WI38 (cell line): ENCODE results near the gene PROM1.

Source experiments
- H3K4me3 ChIP-seq: 2 replicates; pipeline ENCODE4 v1.5.1; 2011; ENCODE audit warnings: low read depth, mild to moderate bottlenecking, control low read depth, low read length
- TF ChIP-seq, protein P1 (sequence below): IDR thresholded peaks from 2 replicates; pipeline ENCODE4 v1.5.1; 2012; ENCODE audit warnings: low read depth, mild to moderate bottlenecking, control low read depth, low read length

The PROM1 gene

GRCh38 chr4:16117164-16117563 lies 33.3 kb upstream of the PROM1 start:
- TF ChIP-seq, protein P1, sequence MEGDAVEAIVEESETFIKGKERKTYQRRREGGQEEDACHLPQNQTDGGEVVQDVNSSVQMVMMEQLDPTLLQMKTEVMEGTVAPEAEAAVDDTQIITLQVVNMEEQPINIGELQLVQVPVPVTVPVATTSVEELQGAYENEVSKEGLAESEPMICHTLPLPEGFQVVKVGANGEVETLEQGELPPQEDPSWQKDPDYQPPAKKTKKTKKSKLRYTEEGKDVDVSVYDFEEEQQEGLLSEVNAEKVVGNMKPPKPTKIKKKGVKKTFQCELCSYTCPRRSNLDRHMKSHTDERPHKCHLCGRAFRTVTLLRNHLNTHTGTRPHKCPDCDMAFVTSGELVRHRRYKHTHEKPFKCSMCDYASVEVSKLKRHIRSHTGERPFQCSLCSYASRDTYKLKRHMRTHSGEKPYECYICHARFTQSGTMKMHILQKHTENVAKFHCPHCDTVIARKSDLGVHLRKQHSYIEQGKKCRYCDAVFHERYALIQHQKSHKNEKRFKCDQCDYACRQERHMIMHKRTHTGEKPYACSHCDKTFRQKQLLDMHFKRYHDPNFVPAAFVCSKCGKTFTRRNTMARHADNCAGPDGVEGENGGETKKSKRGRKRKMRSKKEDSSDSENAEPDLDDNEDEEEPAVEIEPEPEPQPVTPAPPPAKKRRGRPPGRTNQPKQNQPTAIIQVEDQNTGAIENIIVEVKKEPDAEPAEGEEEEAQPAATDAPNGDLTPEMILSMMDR = no peak
- H3K4me3 ChIP-seq = no peak overlapping the region

- TF ChIP-seq, protein P1 = no peak
- no peak overlapping the region for H3K4me3 ChIP-seq
Measured at GRCh38 chr4:16116493-16116990, 32.7 kb upstream of the PROM1 start.

GRCh38 chr4:16116019-16116418 lies 32.2 kb upstream of the PROM1 start:
- H3K4me3 ChIP-seq = no peak overlapping the region
- TF ChIP-seq, protein P1 = no peak

- no peak overlapping the region for H3K4me3 ChIP-seq
- TF ChIP-seq, protein P1 = no peak
Measured at GRCh38 chr4:16114546-16114945, 30.7 kb upstream of the PROM1 start.

GRCh38 chr4:16113741-16114140 lies 29.9 kb upstream of the PROM1 start:
- H3K4me3 ChIP-seq = no peak overlapping the region
- TF ChIP-seq, protein P1 = no peak

DNA sequence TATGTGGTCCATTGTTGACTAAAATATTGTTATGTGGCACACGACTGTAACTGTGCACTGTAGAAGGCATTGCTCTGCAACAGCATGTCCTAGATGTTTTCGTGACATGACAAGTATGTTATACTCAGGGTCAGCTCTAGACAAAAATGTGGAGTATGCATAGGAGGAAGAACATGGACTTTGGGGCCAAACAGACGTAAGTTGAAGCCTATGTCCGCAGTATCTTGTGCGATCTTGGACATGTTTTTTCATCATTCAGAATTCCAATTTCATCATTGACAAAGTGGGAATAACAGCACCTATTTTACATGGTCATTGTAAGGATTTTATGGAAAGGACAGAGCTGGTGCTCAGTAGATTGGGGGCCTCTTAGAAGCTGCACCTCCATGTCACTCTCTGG lies 27.7 kb upstream of the PROM1 start:
- H3K4me3 ChIP-seq = no peak overlapping the region
- TF ChIP-seq, protein P1 = no peak

- no peak overlapping the region for H3K4me3 ChIP-seq
- TF ChIP-seq, protein P1 = no peak
Measured at GRCh38 chr4:16110661-16111290, 27.0 kb upstream of the PROM1 start.
